KOPT-K1 (cell line): ENCODE data around the gene CHADL.

Experiments
- H3K27ac ChIP-seq: fragments of 200-600 bp; sonication (generic); 2 replicates; pipeline ENCODE4 v1.5.1; 2016; ENCODE audit warnings: antibody characterized with exemption, mild to moderate bottlenecking, low read depth, low read length; ENCODE audit not compliant: poor library complexity, severe bottlenecking
- H3K36me3 ChIP-seq: fragments of 200-600 bp; sonication (generic); 2 replicates; pipeline ENCODE4 v1.5.1; 2017; ENCODE audit warnings: antibody characterized with exemption, mild to moderate bottlenecking, low read length, moderate library complexity; ENCODE audit not compliant: insufficient read depth
- H3K9me3 ChIP-seq: fragments of 200-600 bp; sonication (generic); 2 replicates; pipeline ENCODE4 v1.5.1; 2017; ENCODE audit warnings: antibody characterized with exemption, low read length, mild to moderate bottlenecking; ENCODE audit not compliant: insufficient read depth, poor library complexity, severe bottlenecking

The CHADL gene

DNA sequence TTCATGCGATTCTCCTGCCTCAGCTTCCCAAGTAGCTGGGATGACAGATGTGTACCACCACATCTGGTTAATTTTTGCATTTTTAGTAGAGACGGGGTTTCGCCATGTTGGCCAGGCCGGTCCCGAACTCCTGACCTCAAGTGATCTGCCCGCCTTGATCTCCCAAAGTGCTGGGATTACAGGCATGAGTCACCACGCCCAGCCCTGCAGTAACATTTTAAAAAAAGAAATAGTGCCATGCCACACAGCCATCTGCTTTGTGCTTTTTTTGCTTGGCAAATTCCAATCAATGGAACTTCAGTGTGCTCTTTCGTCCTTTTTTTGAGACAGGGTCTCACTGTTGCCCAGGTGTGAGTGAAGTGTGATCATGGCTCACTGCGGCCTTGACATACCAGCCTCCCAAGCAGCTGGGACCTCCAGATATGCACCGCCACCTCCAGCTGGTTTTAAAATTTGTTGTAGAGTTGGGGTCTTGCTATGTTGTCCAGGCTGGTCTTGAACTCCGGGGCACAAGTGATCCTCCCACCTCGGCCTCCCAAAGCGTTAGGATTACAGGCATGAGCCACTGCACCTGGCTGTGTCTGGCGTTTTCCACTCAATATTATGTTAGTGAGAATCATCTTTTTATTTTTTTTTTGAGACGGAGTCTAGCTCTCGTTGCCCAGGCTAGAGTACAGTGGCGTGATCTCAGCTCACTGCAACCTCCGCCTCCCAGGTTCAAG lies 1.8 kb upstream of the CHADL start:
- Histone ChIP-seq H3K9me3 (no peaks in the 10 kb centered on the region), H3K27ac (no peak overlapping the region), H3K36me3 (peaks cover 38% of the 10 kb centered on the region)

DNA sequence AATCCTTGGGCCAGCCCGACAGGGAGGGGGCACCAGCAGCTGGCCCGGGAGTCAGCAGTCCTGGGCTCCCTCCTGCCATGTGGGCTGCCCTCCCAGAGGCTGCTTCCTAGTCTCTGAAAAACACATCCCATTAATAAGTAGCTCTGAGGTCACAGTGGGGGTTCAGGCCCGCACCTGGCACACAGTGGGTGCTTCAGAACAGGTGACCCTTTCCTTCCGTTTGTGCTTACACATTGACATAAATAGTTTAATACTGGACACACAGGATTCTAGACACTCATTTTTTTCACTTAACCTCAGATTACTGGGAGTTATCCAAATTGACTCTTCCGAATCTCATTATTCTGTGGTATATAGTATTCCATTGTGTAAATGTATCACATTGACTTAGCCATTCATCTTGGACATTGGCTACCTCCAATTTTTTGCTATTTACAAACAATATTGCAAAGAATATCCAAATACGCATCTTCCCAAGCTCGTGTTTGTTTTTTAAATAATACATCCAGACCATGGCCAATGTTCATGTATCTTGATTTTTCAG lies 474 bp upstream of the CHADL start:
- Histone ChIP-seq H3K36me3 (peaks cover 24% of the 10 kb centered on the region), H3K9me3 (no peaks in the 10 kb centered on the region), H3K27ac (no peak overlapping the region)

DNA sequence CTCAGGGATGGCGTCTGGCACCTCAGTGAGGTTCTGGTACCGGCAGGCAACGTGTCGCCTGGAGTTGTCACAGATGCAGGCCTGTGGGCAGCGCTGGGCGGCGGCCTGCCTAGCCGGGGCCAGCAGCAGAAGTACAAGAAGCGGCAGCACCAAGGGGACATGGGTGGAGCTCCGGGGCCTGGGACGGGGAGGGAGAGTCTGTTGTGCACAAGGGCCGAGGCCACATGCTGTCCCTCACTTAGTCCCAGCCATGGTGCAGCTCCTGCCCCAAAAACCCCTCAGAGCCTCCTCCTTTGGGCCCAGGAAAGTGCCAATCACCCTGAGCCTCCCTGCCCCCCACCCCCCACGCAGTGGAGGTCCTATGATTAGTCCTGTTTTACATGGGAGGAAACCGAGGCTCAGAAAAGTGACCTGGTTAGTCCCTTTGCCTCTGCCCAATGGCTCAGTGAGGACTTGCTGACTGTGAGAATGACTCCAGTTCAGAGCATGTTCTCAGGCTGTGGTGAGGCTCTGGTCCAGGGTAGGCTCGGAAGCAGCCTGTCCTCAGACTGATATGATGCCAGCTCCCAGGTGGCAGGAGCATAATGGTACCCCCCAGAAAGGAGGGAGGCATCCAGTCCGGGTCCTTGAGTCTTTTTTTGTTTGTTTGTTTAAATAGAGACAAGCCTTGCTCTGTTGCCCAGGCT lies 1.1 kb downstream of the CHADL start:
- Histone ChIP-seq H3K9me3 (no peaks in the 10 kb centered on the region), H3K27ac (no peak overlapping the region), H3K36me3 (peaks cover 8% of the 10 kb centered on the region; the same call in 1 of the 2 replicates)

DNA sequence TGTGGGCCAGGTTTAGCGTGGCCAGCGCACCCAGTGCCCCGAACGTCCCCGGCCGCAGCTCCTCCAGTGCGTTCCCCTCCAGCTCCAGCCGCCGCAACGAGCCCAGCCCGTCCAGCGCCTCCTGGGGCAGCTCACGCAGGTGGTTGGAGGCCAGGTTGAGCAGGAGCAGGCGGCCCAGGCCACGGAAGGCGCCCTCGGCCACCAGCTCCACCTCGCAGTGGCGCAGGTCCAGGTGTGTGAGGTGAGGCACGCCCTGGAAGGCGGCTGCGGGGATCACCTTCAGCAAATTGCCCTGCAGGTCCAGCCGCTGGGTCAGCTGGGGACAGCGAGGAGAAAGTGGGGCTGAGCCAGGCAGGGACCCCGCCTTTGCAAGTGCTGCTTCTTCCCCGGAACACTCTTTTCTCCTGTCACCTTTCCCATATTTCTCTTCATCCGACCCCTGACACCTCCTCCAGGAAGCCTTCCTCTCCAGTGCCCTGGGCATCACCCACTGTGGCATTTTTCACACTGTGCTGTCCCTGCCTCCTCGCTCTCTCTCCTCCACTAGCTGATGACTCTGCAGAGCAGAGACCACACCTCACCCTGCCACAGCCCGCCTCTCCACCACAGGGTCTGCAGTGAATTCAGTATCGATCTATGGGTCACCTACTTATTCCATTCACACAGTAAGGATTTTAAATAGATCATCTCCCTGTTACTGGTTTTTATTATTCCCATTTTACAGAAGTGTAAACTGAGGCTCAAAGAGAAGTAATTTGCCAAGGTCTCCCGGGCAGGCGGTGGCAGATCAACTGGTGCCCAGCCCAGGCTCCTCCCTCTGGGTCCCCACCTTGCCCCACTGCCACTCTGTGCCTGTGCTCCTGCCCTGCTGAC lies 1.9 kb downstream of the CHADL start:
- Histone ChIP-seq H3K9me3 (no peaks in the 10 kb centered on the region), H3K27ac (no peak overlapping the region), H3K36me3 (no peaks in the 10 kb centered on the region)

DNA sequence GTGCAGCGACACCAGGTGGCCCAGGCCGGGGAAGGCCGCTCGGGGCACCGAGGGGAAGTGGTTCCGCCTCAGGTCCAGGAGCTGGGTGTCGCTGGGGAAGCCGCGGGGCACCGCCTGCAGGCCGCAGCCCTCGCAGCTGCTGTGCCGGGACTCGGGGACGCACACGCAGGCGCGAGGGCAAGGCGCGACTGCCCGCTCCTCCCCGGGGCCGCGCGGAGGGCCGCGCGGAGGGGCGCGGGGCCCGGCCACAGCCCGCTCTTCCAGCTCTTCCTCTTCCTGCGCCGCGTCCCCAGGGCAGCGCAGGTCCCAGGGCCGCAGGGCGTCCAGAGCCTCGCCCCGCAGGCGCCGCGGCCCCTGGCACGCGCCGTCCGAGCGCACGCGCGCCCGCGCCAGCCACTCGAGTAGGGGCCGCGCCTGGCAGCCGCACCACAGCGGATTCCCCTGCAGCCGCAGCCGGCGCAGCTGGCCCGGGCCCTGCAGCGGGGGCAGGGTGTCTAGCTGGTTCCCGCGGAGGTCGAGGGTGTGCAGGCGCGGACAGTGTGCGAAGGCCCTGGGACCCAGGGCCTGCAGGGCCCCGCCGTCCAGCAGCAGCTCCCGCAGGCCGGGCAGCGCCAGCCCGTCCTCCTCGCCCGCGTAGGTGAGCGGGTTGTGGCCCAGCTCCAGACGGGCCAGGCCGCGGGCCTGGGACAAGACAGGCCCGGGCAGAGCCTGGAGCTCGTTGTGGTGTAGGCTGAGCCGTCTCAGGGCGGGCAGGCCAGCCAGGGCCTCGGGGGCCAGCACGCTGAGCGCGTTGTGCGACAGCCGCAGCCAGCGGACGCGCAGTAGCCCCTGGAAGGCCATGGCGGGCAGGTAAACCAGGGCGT lies 2.8 kb downstream of the CHADL start:
- Histone ChIP-seq H3K27ac (no peak overlapping the region), H3K36me3 (no peaks in the 10 kb centered on the region), H3K9me3 (no peaks in the 10 kb centered on the region)

DNA sequence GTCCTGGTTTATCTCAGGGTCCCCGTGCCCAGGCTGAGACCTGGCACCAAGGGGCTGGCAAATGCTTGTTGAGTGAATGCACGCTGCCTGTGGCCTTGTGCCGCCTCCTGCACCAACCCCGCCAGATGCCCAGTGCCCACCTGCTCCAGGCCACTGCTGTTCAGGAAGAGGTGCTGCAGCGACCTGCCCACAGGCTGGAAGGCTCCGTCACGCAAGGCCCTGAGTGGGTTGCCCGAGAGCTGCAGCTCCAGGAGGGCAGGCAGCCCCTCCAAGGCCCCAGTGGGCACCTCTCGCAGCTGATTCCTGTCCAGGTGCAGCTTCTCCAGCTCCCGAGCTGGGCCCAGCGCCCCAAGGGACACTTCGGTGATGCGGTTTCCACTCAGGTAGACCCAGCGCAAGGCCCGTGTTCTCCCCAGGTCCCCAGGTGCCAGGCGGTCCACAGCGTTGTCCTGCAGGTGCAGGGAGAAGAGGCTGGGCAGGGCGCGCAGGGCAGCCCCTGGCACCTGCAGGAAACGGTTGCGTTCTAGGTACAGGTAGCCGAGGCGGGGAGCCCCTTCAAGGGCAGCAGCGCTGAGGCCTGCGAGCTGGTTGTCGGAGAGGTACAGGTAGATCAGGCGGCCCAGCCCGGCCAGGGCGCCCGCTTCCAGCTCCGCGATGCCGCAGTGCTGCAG lies 3.6 kb downstream of the CHADL start:
- Histone ChIP-seq H3K36me3 (no peaks in the 10 kb centered on the region), H3K27ac (no peak overlapping the region), H3K9me3 (no peaks in the 10 kb centered on the region)

DNA sequence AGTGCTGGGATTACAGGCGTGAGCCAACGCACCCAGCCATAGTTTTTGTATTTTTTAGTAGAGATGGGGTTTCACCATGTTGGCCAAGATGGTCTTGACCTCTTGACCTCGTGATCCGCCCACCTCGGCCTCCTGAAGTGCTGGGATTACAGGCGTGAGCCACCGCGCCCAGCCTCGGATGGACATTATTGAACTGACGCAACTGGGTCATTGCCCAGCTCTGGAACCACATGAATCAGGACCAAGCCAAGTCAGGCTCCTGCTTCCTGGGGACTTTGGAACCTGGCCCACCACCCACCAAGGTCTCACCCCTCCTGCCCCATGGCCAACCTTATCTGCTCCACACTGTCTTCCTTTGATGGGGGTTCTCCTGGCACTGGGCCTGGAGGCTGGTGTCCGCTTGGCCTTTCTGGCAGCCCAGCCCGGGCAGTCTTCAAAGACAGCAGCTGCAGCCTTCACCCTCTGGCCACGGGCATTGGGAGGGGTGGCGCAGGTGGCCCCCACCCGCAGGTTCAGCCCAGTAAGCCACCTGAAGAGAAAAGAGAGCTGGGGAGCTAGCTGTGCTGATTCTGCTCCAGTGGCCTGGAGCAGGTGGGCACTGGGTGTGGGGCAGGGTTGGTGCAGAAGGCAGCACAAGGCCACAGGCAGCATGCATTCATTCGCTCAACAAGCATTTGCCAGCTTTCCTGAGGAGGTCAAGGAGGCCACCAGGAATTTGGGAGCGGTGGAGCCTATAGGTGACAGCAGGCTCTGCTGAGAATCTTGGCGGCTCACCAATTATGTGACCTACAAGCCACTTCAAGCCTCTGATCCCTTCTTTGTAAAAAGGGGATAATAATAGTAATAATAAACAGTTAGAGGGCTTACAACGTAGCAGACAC lies 5.7 kb downstream of the CHADL start:
- Histone ChIP-seq H3K9me3 (no peaks in the 10 kb centered on the region), H3K36me3 (peaks cover 17% of the 10 kb centered on the region; the same call in 1 of the 2 replicates), H3K27ac (no peak overlapping the region)

DNA sequence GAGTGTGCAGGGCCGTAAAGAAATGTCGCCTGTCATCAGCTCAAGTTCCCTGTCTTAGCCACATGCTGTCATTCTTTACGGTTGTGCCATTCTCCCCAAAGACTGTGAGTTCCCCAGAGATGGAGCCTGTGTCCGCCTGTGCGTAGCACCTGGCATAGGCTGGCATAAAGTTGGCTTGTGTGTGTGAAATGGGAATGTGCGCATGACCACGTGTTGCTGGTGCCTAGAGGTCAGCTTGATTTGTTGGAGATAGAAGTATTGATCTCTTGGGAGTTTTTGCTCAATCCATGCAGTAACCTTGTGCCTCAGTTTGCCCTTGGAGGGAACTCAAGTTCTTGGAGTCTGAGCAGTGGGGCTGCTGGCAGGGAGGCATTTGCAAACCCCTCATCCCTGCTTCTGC lies 9.4 kb downstream of the CHADL start:
- no peaks in the 10 kb centered on the region for H3K9me3 ChIP-seq
- H3K36me3 ChIP-seq = peaks cover 45% of the 10 kb centered on the region
- H3K27ac ChIP-seq = no peak overlapping the region

DNA sequence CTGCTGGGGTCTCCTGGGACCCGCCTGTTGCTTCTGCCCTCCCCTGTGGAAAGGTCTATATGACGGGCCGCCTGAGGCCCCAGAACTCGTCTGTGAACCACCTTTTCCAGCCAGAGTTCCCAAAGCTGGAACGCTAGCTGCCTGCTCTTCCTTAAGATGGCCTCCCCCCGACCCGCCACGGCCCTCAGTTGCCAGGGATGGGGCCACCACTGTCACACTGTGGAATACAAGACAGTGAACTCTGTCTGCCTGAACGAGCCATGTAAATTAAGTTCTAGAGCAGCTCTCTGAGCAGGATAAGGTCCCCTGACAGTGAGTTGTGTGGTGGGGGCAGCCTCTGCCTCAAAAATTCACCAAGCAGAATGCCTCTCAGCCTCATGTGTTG lies 10.3 kb downstream of the CHADL start:
- Histone ChIP-seq H3K36me3 (peaks cover 54% of the 10 kb centered on the region), H3K27ac (no peak overlapping the region), H3K9me3 (no peaks in the 10 kb centered on the region)

DNA sequence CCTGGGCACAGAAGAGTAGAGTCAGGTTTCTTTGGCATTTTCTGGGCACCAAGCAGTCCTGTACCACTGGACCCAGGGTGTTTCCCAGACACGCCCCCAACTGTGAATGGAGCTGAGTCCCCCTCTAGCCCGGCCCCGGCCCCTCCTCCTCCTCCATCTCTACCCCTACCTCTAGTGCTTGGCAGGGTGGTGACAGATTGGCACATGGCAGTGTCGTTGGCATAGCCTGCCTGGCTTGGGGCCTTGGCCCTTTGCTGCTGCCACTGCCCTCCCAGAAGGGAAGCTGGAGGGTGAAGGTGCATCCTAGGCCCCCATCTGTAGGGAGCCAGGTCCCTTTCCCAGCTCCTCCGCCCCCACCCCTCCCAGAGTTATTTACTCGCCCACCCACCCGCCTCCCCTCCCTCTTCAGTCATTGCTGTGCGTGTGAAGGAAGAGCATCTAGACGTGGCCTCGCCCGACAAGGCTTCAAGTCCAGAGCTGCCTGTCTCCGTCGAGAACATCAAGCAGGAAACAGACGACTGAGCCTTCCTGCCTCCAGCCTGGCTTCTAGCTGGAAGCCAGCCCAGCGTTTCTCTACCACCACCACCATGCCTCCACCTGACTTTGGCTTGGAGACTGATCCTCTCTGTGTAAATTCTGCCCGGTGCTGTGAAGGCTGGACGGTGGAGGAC lies 10.9 kb downstream of the CHADL start:
- H3K9me3 ChIP-seq = no peaks in the 10 kb centered on the region
- H3K36me3 ChIP-seq = peaks cover 60% of the 10 kb centered on the region
- no peak overlapping the region for H3K27ac ChIP-seq

DNA sequence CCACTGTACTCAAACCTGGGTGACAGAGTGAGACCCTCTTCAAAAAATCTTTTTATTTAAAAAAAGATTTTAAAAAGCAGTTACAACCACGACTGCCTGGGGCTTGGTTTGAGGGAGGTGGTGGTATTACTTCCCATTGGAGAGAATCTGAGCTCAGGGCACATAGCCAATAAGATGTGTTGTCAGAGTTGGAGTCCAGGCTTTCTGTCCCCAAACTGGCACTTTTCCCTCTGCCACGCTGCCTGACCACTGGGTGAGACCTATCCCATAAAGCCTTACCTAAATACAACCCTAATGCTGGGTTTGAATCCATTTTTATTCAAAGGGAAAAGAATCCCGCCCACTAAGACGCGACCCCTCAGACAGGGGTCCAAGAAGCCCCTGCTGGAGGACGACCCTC lies 11.5 kb downstream of the CHADL start:
- Histone ChIP-seq H3K36me3 (peaks cover 66% of the 10 kb centered on the region), H3K27ac (no peak overlapping the region), H3K9me3 (no peaks in the 10 kb centered on the region)

DNA sequence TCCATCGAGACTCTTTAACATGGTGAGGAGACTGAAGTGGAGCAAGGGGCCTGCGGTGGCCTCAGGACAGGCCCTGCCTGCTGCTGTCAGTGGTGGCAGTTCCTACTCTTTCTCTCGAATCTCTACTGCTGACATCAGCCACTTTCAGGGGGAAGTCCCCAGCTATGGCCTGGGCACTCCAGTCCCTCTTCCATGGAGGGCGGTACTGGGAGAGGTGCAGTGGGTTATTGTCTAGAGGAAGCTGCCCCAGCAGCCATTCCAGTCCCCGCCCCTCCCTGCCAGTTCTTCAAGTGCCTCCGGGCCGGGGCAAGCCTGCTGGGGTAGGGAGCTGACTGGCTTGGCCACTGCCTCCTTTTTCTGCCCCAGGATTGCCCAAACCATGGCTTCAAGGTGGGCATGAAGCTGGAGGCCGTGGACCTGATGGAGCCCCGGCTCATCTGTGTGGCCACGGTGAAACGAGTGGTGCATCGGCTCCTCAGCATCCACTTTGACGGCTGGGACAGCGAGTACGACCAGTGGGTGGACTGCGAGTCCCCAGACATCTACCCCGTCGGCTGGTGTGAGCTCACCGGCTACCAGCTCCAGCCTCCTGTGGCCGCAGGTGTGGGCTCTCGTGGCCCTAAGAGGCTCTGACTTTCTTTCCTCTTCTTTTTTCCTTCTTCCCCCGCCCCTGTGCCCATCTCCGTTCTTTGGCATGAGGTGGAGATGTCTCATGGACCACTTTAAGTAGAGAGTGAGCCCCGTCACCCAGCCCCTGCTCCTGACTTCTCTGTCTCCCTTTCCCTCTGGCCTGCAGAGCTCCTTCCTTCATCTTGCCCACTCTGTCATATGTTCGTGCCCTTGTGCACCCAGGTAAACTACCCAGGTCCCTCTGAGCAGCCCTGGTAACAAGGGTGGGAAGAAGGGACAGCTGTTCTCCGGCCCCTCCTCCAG lies 13.7 kb downstream of the CHADL start:
- H3K27ac ChIP-seq = no peak overlapping the region
- no peaks in the 10 kb centered on the region for H3K9me3 ChIP-seq
- peaks cover 88% of the 10 kb centered on the region for H3K36me3 ChIP-seq
